ENCODE measurements around the gene GAB3. TPM values are rescaled to one million over a fixed set of nuclear protein-coding genes. Genes with fewer than 3 reads are reported as not detected.
"Not testable (repeated sequence)": the region's sequence is repeated elsewhere in the genome, so short reads cannot be mapped to it uniquely, and the experiment has no call there.

Gene GAB3
- total RNA-seq, 1 experiment from 2014 or later = 0.72 TPM

DNA sequence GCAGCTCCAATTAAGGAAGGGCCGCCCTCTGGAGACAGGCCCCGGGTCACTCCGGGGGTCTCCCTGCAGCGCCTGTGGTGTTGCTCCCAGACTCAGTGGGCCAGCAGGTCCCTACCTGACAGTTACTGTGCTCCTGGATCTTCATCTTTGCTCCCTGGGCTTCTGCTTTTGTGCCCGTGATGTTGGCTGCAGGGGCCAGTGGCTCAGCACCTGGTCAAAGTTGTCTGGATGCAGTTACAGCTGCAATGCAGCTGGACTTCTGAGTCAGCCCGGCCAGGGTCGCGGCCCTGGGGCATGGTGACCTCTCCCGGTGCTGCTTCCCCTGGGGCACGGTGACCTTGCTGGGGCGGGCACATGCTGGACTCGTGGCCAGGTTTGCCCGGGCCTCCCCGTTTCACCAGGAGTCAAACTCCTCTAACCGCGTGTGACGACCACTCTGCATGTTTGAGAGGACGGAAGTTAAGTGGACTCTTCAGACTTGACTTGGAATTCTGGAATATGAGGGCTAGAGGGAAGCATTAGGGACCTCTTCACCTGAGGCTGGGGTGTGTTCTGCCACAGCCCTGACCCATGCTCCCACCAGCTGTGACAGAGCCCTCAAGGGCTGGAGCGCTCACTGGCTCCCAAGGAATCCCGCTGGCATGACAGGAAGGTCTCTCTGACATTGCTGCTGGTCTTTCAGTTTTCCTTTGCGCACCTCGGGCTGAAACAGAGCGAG, 101.2 kb downstream of the GAB3 start (continued):
- TF ChIP-seq, protein P1, sequence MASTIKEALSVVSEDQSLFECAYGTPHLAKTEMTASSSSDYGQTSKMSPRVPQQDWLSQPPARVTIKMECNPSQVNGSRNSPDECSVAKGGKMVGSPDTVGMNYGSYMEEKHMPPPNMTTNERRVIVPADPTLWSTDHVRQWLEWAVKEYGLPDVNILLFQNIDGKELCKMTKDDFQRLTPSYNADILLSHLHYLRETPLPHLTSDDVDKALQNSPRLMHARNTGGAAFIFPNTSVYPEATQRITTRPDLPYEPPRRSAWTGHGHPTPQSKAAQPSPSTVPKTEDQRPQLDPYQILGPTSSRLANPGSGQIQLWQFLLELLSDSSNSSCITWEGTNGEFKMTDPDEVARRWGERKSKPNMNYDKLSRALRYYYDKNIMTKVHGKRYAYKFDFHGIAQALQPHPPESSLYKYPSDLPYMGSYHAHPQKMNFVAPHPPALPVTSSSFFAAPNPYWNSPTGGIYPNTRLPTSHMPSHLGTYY (CRISPR knock-in tag; IDR thresholded peaks at IDR 0.05) = no peak
- TF ChIP-seq SMAD4 (CRISPR knock-in tag; IDR thresholded peaks at IDR 0.05) (no peak), RORB (CRISPR knock-in tag; IDR thresholded peaks at IDR 0.05) (no peak), CBFB (CRISPR knock-in tag; IDR thresholded peaks at IDR 0.05; ENCODE audit: low read depth) (no peak), IRF2 (CRISPR knock-in tag; IDR thresholded peaks at IDR 0.05; ENCODE audit: borderline replicate concordance, low read depth) (no peak), ZNF138 (CRISPR knock-in tag; conservative IDR thresholded peaks at IDR 0.05) (no peak), ZNF219 (CRISPR knock-in tag; IDR thresholded peaks at IDR 0.05; ENCODE audit: borderline replicate concordance) (no peak), CREM (CRISPR knock-in tag; IDR thresholded peaks at IDR 0.05) (no peak), FOXJ3 (CRISPR knock-in tag; IDR thresholded peaks at IDR 0.05; ENCODE audit: borderline replicate concordance) (no peak)
- TF ChIP-seq, protein P2, sequence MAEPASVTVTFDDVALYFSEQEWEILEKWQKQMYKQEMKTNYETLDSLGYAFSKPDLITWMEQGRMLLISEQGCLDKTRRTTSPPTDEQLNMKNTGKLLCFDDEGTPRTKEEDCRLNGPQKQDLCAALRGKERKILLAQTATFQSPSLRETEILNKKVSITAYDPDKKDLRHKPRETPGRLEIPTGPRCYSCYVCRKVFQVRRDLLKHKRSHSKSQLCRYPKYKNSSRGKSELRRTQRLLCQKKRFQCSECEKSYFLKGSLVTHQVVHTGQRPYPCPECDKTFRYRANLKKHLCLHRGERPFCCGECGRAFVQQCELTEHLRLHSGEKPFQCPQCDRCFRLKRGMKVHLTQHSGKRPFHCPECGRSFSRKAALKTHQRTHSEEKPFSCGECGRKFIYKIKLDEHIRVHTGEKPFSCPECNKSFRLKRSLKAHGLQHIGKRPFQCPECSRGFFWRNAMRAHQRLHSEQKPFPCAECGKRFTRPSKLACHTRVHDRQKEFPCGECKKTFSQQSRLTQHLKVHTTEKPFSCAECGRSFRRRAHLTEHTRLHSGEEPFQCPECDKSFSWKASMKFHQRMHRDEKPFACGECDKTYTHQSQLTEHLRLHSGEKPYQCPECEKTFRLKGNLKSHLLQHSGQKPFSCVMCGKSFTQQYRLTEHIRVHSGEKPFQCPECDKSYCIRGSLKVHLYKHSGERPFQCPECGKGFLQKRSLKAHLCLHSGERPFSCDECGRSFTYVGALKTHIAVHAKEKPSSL (CRISPR knock-in tag; conservative IDR thresholded peaks at IDR 0.05) = no peak
- TF ChIP-seq, protein P3, sequence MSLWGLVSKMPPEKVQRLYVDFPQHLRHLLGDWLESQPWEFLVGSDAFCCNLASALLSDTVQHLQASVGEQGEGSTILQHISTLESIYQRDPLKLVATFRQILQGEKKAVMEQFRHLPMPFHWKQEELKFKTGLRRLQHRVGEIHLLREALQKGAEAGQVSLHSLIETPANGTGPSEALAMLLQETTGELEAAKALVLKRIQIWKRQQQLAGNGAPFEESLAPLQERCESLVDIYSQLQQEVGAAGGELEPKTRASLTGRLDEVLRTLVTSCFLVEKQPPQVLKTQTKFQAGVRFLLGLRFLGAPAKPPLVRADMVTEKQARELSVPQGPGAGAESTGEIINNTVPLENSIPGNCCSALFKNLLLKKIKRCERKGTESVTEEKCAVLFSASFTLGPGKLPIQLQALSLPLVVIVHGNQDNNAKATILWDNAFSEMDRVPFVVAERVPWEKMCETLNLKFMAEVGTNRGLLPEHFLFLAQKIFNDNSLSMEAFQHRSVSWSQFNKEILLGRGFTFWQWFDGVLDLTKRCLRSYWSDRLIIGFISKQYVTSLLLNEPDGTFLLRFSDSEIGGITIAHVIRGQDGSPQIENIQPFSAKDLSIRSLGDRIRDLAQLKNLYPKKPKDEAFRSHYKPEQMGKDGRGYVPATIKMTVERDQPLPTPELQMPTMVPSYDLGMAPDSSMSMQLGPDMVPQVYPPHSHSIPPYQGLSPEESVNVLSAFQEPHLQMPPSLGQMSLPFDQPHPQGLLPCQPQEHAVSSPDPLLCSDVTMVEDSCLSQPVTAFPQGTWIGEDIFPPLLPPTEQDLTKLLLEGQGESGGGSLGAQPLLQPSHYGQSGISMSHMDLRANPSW (CRISPR knock-in tag; conservative IDR thresholded peaks at IDR 0.05; ENCODE audit: low read depth) = no peak
- TF ChIP-seq, protein P4, sequence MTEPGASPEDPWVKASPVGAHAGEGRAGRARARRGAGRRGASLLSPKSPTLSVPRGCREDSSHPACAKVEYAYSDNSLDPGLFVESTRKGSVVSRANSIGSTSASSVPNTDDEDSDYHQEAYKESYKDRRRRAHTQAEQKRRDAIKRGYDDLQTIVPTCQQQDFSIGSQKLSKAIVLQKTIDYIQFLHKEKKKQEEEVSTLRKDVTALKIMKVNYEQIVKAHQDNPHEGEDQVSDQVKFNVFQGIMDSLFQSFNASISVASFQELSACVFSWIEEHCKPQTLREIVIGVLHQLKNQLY (CRISPR knock-in tag; IDR thresholded peaks at IDR 0.05) = no peak

DNA sequence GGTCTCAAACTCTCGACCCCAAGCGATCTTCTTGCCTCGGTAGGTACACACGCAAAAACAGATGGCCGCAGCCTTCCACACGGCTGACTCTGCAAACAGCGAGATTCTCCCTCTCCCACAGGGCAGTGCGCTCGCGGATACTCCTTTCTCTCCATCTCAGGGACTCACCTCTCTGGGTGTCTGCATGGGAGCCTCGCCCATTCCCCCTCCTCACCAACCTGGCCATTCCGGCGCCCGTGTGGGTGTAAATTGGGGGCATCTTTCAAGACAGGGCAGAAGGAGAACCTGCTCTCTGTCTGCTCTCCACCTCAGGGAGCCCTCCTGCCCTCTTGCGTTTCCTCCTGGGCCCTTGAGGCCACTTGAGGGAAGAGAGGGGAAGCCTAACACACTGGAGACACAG, 101.9 kb downstream of the GAB3 start:
- ChIA-PET POLR2A (no interaction called here), CTCF (no interaction called here)
- no peaks in the 10 kb centered on the region for H3K9me3 Mint-ChIP-seq
- DNase-seq (ENCODE audit: low spot score) (no peak), ATAC-seq (no peak)
- no peak overlapping the region for H3K27ac Mint-ChIP-seq
- H3K36me3 Mint-ChIP-seq = no peaks in the 10 kb centered on the region
- H3K27me3 Mint-ChIP-seq (ENCODE audit: low read depth) = no peaks in the 10 kb centered on the region
- no peak overlapping the region for H3K4me3 Mint-ChIP-seq
- TF ChIP-seq TCF7 (CRISPR knock-in tag; IDR thresholded peaks at IDR 0.05; ENCODE audit: low read depth) = no peak
- no peak for TF ChIP-seq ZNF317 (CRISPR knock-in tag; IDR thresholded peaks at IDR 0.05; ENCODE audit: borderline replicate concordance, low read depth)
- TF ChIP-seq, protein P5, sequence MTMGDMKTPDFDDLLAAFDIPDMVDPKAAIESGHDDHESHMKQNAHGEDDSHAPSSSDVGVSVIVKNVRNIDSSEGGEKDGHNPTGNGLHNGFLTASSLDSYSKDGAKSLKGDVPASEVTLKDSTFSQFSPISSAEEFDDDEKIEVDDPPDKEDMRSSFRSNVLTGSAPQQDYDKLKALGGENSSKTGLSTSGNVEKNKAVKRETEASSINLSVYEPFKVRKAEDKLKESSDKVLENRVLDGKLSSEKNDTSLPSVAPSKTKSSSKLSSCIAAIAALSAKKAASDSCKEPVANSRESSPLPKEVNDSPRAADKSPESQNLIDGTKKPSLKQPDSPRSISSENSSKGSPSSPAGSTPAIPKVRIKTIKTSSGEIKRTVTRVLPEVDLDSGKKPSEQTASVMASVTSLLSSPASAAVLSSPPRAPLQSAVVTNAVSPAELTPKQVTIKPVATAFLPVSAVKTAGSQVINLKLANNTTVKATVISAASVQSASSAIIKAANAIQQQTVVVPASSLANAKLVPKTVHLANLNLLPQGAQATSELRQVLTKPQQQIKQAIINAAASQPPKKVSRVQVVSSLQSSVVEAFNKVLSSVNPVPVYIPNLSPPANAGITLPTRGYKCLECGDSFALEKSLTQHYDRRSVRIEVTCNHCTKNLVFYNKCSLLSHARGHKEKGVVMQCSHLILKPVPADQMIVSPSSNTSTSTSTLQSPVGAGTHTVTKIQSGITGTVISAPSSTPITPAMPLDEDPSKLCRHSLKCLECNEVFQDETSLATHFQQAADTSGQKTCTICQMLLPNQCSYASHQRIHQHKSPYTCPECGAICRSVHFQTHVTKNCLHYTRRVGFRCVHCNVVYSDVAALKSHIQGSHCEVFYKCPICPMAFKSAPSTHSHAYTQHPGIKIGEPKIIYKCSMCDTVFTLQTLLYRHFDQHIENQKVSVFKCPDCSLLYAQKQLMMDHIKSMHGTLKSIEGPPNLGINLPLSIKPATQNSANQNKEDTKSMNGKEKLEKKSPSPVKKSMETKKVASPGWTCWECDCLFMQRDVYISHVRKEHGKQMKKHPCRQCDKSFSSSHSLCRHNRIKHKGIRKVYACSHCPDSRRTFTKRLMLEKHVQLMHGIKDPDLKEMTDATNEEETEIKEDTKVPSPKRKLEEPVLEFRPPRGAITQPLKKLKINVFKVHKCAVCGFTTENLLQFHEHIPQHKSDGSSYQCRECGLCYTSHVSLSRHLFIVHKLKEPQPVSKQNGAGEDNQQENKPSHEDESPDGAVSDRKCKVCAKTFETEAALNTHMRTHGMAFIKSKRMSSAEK (CRISPR knock-in tag; IDR thresholded peaks at IDR 0.05; ENCODE audit: borderline replicate concordance) = no peak
- no peak for TF ChIP-seq ZNF219 (CRISPR knock-in tag; IDR thresholded peaks at IDR 0.05; ENCODE audit: borderline replicate concordance)
- H3K4me1 Mint-ChIP-seq = no peaks in the 10 kb centered on the region

DNA sequence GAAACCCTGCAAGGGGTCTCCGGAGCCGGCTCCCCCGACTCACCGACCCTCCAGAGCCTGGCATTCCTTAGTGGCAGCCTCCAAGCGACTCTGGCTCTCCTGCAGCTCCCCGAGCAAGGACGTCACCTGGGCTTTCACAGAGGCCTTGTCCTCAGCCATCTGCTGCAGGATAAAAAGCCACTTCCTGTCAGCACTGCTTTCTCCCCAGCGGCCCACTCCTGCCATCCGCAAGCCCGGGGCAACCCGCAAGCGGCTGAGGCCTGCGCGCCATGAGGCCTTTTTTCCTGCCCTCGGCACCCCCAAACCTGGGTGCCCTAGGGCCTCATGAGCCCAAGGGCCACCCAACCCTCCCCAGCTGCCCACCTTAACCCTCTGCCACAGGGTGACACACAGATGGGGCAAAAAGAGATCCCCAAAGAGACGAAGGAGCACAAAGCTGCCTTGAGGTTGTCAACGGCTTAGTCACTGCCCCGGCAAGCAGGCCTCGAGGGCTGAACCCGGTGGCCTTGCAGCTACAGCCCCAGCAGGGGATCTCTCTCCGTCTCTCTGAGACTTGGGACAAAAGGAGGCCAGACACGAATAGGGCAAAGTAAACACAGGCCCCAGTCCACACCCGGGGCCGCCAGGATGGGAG, 105.0 kb downstream of the GAB3 start:
- ATAC-seq; H3K27ac Mint-ChIP-seq; H3K4me1 Mint-ChIP-seq; POLR2A ChIA-PET; DNase-seq (ENCODE audit: low spot score); H3K36me3 Mint-ChIP-seq; H3K27me3 Mint-ChIP-seq (ENCODE audit: low read depth); H3K4me3 Mint-ChIP-seq; H3K9me3 Mint-ChIP-seq; CTCF ChIA-PET: not testable (repeated sequence)

DNA sequence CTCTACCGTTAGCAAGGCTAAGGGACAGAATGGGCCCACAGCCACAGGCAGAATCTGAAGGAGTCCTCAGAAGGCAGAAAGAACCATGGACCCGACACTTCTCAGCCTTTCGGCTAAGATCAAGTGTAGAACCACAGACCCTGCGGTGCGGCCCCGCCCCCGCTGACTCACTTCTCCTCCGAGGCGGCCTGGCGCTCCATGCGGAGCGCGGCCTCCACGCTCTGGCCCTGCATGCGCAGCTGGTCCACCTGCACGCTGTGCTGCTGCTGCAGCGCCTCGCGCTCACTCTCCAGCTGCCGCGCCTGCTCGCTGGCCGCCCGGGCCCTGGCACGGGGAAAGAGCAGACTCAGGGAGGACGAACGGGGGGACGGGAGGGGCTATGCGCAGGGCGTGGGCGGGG, 107.2 kb downstream of the GAB3 start:
- H3K27me3 Mint-ChIP-seq (ENCODE audit: low read depth); H3K9me3 Mint-ChIP-seq; H3K27ac Mint-ChIP-seq; DNase-seq (ENCODE audit: low spot score); H3K4me3 Mint-ChIP-seq; ATAC-seq; H3K4me1 Mint-ChIP-seq; POLR2A ChIA-PET; CTCF ChIA-PET; H3K36me3 Mint-ChIP-seq: not testable (repeated sequence)

DNA sequence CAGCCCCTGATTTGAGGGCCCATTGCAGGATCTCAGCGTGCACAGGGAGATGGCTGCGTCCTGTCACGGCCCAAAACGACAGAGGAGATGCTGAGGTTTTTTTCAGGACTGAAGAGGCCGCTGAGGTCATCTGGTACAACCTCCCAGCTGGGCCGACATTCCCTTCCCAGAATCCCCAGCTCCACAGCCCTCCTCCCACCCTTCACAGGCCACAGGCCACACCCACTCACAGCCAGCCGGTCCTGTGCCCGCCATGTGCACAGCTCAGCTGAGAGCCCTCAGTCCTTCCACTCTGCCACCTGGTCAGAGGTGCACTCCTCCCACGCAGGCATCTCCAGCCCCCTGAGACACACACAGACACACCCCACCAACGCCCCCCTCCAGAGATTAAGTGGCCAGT, 109.1 kb downstream of the GAB3 start:
- H3K36me3 Mint-ChIP-seq; H3K27me3 Mint-ChIP-seq (ENCODE audit: low read depth); CTCF ChIA-PET; H3K4me1 Mint-ChIP-seq; DNase-seq (ENCODE audit: low spot score); H3K27ac Mint-ChIP-seq; POLR2A ChIA-PET; H3K9me3 Mint-ChIP-seq; ATAC-seq; H3K4me3 Mint-ChIP-seq: not testable (repeated sequence)

Measured in WTC11 (cell line).